Measurements from ENCODE around the gene DMRTC2.

- TF ChIP-seq CTCF (optimal IDR thresholded peaks at IDR 0.05 in 1 of 3, IDR thresholded peaks at IDR 0.05 in 1 of 3, conservative IDR thresholded peaks at IDR 0.05 in 1 of 3; ENCODE audit: extremely low read depth in 1 of 3, insufficient read depth in 2 of 3, low read length in 3 of 3) (no peak), EZH2 (IDR thresholded peaks at IDR 0.05; ENCODE audit: low read length) (no peak)
These were observed 27.5 kb downstream of the DMRTC2 start for GRCh38 chr19:41872384-41872774.

Measured in keratinocyte (primary cell).